ENCODE data around the gene FBXW11. TPM values are rescaled to one million over a fixed set of nuclear protein-coding genes. Genes with fewer than 3 reads are reported as not detected.
A peak's percentile ranks its signal among the peaks of the same experiment; 100 is the strongest.

FBXW11 gene
- total RNA-seq, 1 donor = 40.0 TPM

- H3K4me1 ChIP-seq (ENCODE audit: insufficient read depth, low read length) = peaks cover 55% of the 10 kb centered on the region
These were observed 1.6 kb downstream of the FBXW11 start for GRCh38 chr5:172004824-172005237.

DNA sequence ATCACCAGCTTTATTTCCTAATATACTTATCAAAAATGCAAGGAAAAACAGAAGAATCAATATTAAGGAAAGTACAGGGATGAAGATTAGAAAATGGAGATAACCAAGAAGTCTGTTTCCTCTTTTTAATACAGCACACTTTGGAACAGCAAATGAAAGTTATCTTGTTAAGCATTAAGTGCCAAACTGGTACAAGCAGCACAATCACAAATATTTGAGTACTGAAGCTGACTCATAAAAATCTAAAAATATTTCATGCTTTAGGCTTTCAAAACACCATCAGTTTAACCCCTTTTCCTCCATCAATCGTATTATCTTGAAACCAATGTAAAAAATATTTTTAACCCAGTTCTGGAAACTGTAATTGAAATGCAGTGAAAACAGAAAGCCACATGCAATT lies 2.7 kb downstream of the FBXW11 start:
- Histone ChIP-seq H3K27me3 (ENCODE audit: insufficient read depth, low read length) (no peaks in the 10 kb centered on the region), H3K9me3 (ENCODE audit: low read depth, low read length) (no peaks in the 10 kb centered on the region), H3K4me3 (ENCODE audit: low read length) (no peak overlapping the region), H3K4me1 (ENCODE audit: insufficient read depth, low read length) (peaks cover 66% of the 10 kb centered on the region)

More at GRCh38 chr5:172004824-172005237, 1.6 kb downstream of the FBXW11 start:
- peak overlapping the region; percentile 82 for H3K4me3 ChIP-seq (ENCODE audit: low read length)
- H3K27me3 ChIP-seq (ENCODE audit: insufficient read depth, low read length) = no peaks in the 10 kb centered on the region
- H3K9me3 ChIP-seq (ENCODE audit: low read depth, low read length) = no peaks in the 10 kb centered on the region

GRCh38 chr5:172002840-172003512 lies 3.5 kb downstream of the FBXW11 start:
- Histone ChIP-seq H3K27me3 (ENCODE audit: insufficient read depth, low read length) (no peaks in the 10 kb centered on the region), H3K4me3 (ENCODE audit: low read length) (no peak overlapping the region), H3K9me3 (ENCODE audit: low read depth, low read length) (no peaks in the 10 kb centered on the region), H3K4me1 (ENCODE audit: insufficient read depth, low read length) (peaks cover 70% of the 10 kb centered on the region)

- Histone ChIP-seq H3K4me3 (ENCODE audit: low read length) (no peak overlapping the region), H3K27me3 (ENCODE audit: insufficient read depth, low read length) (no peaks in the 10 kb centered on the region), H3K4me1 (ENCODE audit: insufficient read depth, low read length) (peaks cover 63% of the 10 kb centered on the region), H3K9me3 (ENCODE audit: low read depth, low read length) (no peaks in the 10 kb centered on the region)
These were observed 4.1 kb downstream of the FBXW11 start for GRCh38 chr5:172002310-172002709.

DNA sequence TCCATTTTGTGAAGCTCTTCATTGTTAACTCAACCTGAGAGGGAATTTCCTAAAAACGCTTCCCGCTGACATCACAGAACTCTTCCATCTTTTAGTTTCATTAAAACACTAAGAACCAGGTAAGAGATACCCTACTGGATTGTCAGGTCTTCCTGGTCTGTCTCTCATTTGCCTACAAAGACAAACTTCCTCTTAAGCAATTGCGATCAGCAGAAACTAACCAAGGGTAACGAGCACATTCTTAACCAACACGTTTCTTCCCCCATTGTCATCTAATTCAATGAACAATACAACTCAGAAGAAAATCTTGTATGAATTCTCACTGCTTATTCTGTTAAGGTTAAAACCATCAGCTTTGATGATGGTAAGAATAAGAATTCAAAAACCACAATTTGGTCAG lies 6.6 kb downstream of the FBXW11 start:
- Histone ChIP-seq H3K4me3 (ENCODE audit: low read length) (no peak overlapping the region), H3K4me1 (ENCODE audit: insufficient read depth, low read length) (peaks cover 54% of the 10 kb centered on the region), H3K9me3 (ENCODE audit: low read depth, low read length) (no peaks in the 10 kb centered on the region), H3K27me3 (ENCODE audit: insufficient read depth, low read length) (no peaks in the 10 kb centered on the region)

DNA sequence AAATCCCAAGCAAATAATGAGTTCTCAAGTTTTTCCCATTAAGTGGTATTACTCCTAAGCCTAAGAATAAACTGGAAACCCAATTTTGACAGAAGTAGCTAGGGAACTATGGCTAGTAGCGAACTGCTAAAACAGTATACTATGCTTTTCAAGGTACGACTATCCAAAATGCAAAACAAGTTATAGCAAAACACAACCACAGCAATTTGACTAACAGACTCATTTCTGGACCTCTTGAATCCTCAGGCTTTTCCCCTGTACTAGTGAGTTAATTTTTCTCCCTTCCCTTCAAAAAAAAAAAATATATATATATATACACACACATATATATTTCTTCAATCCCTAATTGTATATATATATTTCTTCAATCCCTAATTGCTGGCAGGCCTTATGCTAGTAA lies 7.3 kb downstream of the FBXW11 start:
- no peak overlapping the region for H3K4me3 ChIP-seq (ENCODE audit: low read length)
- H3K4me1 ChIP-seq (ENCODE audit: insufficient read depth, low read length) = peaks cover 51% of the 10 kb centered on the region
- H3K9me3 ChIP-seq (ENCODE audit: low read depth, low read length) = no peaks in the 10 kb centered on the region
- no peaks in the 10 kb centered on the region for H3K27me3 ChIP-seq (ENCODE audit: insufficient read depth, low read length)

GRCh38 chr5:171997011-171997410 lies 9.4 kb downstream of the FBXW11 start:
- no peaks in the 10 kb centered on the region for H3K27me3 ChIP-seq (ENCODE audit: insufficient read depth, low read length)
- peaks cover 35% of the 10 kb centered on the region for H3K4me1 ChIP-seq (ENCODE audit: insufficient read depth, low read length)
- H3K4me3 ChIP-seq (ENCODE audit: low read length) = no peak overlapping the region
- no peaks in the 10 kb centered on the region for H3K9me3 ChIP-seq (ENCODE audit: low read depth, low read length)

DNA sequence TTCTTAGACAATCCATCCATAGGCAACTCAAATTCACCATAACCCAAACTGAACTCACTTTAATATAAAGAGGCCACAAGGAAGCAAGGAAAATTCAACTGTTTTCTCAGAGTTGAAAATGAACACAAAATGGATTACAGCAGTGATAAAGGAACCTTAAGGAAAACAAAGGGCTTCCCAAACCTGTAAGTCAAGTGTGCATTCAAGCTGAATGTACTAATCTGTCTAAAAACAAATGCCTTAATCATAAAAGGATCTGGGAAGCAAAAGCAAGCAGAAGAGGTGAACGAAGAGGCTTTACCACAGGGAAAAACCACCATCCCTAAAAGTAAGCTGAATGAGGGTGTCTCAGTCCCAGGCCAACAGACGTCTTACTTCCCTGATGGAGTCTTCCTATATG lies 13.6 kb downstream of the FBXW11 start:
- Histone ChIP-seq H3K4me1 (ENCODE audit: insufficient read depth, low read length) (peaks cover 18% of the 10 kb centered on the region), H3K4me3 (ENCODE audit: low read length) (no peak overlapping the region), H3K9me3 (ENCODE audit: low read depth, low read length) (no peaks in the 10 kb centered on the region), H3K27me3 (ENCODE audit: insufficient read depth, low read length) (no peaks in the 10 kb centered on the region)

GRCh38 chr5:171992305-171992704 lies 14.1 kb downstream of the FBXW11 start:
- Histone ChIP-seq H3K9me3 (ENCODE audit: low read depth, low read length) (no peaks in the 10 kb centered on the region), H3K27me3 (ENCODE audit: insufficient read depth, low read length) (no peaks in the 10 kb centered on the region), H3K4me3 (ENCODE audit: low read length) (no peak overlapping the region), H3K4me1 (ENCODE audit: insufficient read depth, low read length) (peaks cover 18% of the 10 kb centered on the region)

DNA sequence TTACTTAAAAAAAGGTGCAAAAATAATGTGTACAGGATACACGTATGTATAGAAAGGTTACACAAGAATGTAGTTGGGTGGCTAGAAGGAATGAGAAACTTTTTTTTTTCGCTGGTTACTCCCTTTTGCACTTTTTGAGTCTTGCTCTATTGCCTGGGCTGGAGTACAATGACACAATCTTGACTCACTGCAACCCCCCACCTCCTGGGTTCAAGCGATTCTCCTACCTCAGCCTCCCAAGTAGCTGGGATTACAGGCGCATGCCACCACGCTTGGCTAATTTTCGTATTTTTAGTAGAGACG lies 15.8 kb downstream of the FBXW11 start:
- Histone ChIP-seq H3K27me3 (ENCODE audit: insufficient read depth, low read length) (no peaks in the 10 kb centered on the region), H3K4me1 (ENCODE audit: insufficient read depth, low read length) (peaks cover 17% of the 10 kb centered on the region), H3K9me3 (ENCODE audit: low read depth, low read length) (no peaks in the 10 kb centered on the region), H3K4me3 (ENCODE audit: low read length) (no peak overlapping the region)

- Histone ChIP-seq H3K27me3 (ENCODE audit: insufficient read depth, low read length) (no peaks in the 10 kb centered on the region), H3K4me1 (ENCODE audit: insufficient read depth, low read length) (peaks cover 23% of the 10 kb centered on the region), H3K9me3 (ENCODE audit: low read depth, low read length) (no peaks in the 10 kb centered on the region), H3K4me3 (ENCODE audit: low read length) (no peak overlapping the region)
These were observed 16.3 kb downstream of the FBXW11 start for GRCh38 chr5:171989946-171990712.

GRCh38 chr5:171989276-171989675 lies 17.2 kb downstream of the FBXW11 start:
- H3K4me1 ChIP-seq (ENCODE audit: insufficient read depth, low read length) = peaks cover 25% of the 10 kb centered on the region
- H3K9me3 ChIP-seq (ENCODE audit: low read depth, low read length) = no peaks in the 10 kb centered on the region
- no peaks in the 10 kb centered on the region for H3K27me3 ChIP-seq (ENCODE audit: insufficient read depth, low read length)
- no peak overlapping the region for H3K4me3 ChIP-seq (ENCODE audit: low read length)

GRCh38 chr5:171986772-171987171 lies 19.7 kb downstream of the FBXW11 start:
- Histone ChIP-seq H3K4me1 (ENCODE audit: insufficient read depth, low read length) (peaks cover 36% of the 10 kb centered on the region), H3K27me3 (ENCODE audit: insufficient read depth, low read length) (no peaks in the 10 kb centered on the region), H3K4me3 (ENCODE audit: low read length) (no peak overlapping the region), H3K9me3 (ENCODE audit: low read depth, low read length) (no peaks in the 10 kb centered on the region)

- Histone ChIP-seq H3K4me3 (ENCODE audit: low read length) (no peak overlapping the region), H3K27me3 (ENCODE audit: insufficient read depth, low read length) (no peaks in the 10 kb centered on the region), H3K9me3 (ENCODE audit: low read depth, low read length) (peaks cover 9% of the 10 kb centered on the region), H3K4me1 (ENCODE audit: insufficient read depth, low read length) (peaks cover 26% of the 10 kb centered on the region)
These were observed 21.6 kb downstream of the FBXW11 start for GRCh38 chr5:171984748-171985419.

- Histone ChIP-seq H3K4me1 (ENCODE audit: insufficient read depth, low read length) (peaks cover 35% of the 10 kb centered on the region), H3K27me3 (ENCODE audit: insufficient read depth, low read length) (no peaks in the 10 kb centered on the region)
These were observed 24.6 kb downstream of the FBXW11 start for GRCh38 chr5:171981847-171982246.

More at GRCh38 chr5:171981847-171982246, 24.6 kb downstream of the FBXW11 start:
- no peak overlapping the region for H3K4me3 ChIP-seq (ENCODE audit: low read length)
- H3K9me3 ChIP-seq (ENCODE audit: low read depth, low read length) = peaks cover 23% of the 10 kb centered on the region

Data from mononuclear cell (primary cell).